Right lobe of liver (tissue), 6 donors: ENCODE data around the gene YIPF5. TPM values are rescaled to one million over a fixed set of nuclear protein-coding genes. Genes with fewer than 3 reads are reported as not detected.

ENCODE experiments used
- ATAC-seq, 4 donors: fragments of 200-7000 bp; cut with Tn5 transposase; one replicate each; pipeline ENCODE4 v1.9.1; 2020; ENCODE audit warnings: mild to moderate bottlenecking in 4 of 4, moderate library complexity in 4 of 4
- DNase-seq, 3 donors: peaks; one replicate each; pipeline ENCODE4 v3.0.0-alpha.2; 2020
- H3K27ac ChIP-seq, 3 donors: fragments of 200-600 bp; one replicate each; pipeline ENCODE4 v1.8.0; 2022
- H3K27me3 ChIP-seq, 2 donors: fragments of 200-600 bp; one replicate each; pipeline ENCODE4 v1.8.0; 2022
- H3K36me3 ChIP-seq, 4 donors: fragments of 200-600 bp; sonication (generic) in 1 of 4; one replicate each; pipeline versions ENCODE4 v1.5.1 to v1.8.0; 2017 to 2022; ENCODE audit warnings: control low read depth in 1 of 4
- H3K4me1 ChIP-seq, 4 donors: fragments of 200-600 bp; sonication (generic) in 1 of 4; one replicate each; pipeline versions ENCODE4 v1.5.1 to v1.8.0; 2017 to 2022; ENCODE audit warnings: control low read depth in 1 of 4
- H3K4me3 ChIP-seq, 3 donors: fragments of 200-600 bp; one replicate each; pipeline ENCODE4 v1.8.0; 2022
- H3K9me3 ChIP-seq, 4 donors: fragments of 200-600 bp; sonication (generic) in 1 of 4; one replicate each; pipeline versions ENCODE4 v1.5.1 to v1.8.0; 2017 to 2022; ENCODE audit warnings: control low read depth in 1 of 4
- CTCF ChIP-seq, 4 donors: fragments of 200-600 bp in 3 of 4; fragments of 450-650 bp in 1 of 4; IDR thresholded peaks; one replicate each; pipeline versions ENCODE4 v1.5.1 to v1.8.0; 2016 to 2022; ENCODE audit warnings: antibody characterized with exemption in 4 of 4, mild to moderate bottlenecking in 2 of 4
- POLR2A ChIP-seq: fragments of 450-650 bp; IDR thresholded peaks from one replicate; pipeline ENCODE4 v1.6.1; 2017; ENCODE audit warnings: antibody characterized with exemption, mild to moderate bottlenecking
- WGBS: methylation state at CpG from one replicate; pipeline ENCODE4 v1.1.6; 2018; ENCODE audit warnings: low coverage, low lambda C conversion rate; ENCODE audit not compliant: insufficient coverage; ENCODE audit errors: missing lambda C conversion rate; 5-methylcytosine and 5-hydroxymethylcytosine counted together
- intact Hi-C, 2 donors: fragments of 100-400 bp; cut with DNase I; formaldehyde crosslinking; loops; one replicate each; pipeline versions ENCODE4 v1.11.2 to v1.14.1; 2022
- total RNA-seq, 6 experiments: library from RNA; depleted of rRNA in 2 of 6; stranded (reverse); fragments of >200 nt in 2 of 6; fragmentation: NEBNext Ultra II Directional in 3 of 6; extraction: Animal tissue kit (Norgen Biotek cat#: 25700) in 3 of 6; gene quantifications; one replicate each; pipeline versions ENCODE4 v1.1.0 to v1.2.4, GENCODE V29; 2016 to 2023
- donor health status: DM: no; HTN: yes; CAD: no.
- donor health status: DM: no; HTN: no; CAD: no.
- donor health status: DM: no; HTN: no; CAD: no.
- donor health status: DM: no; HTN: yes; CAD: no.
- donor health status: DM: no; HTN: yes; CAD: no.

YIPF5 gene
- total RNA-seq, 6 experiments from 2014 or later: 21.6 to 28.1 (median 23.7) TPM

GRCh38 chr5:144139586-144139985, 30.9 kb downstream of the YIPF5 start:
- H3K27ac ChIP-seq: no peak overlapping the region
- 60% methylated on average over 5 of the region's 5 CpGs for WGBS
- no peak for DNase-seq
- H3K4me3 ChIP-seq: no peak overlapping the region
- intact Hi-C loops: no loop called here
- no peaks in the 10 kb centered on the region for H3K9me3 ChIP-seq
- H3K27me3 ChIP-seq: no peaks in the 10 kb centered on the region
- H3K4me1 ChIP-seq: no peaks in the 10 kb centered on the region
- H3K36me3 ChIP-seq: no peaks in the 10 kb centered on the region
- TF ChIP-seq POLR2A: no peak
- TF ChIP-seq CTCF (IDR thresholded peaks at IDR 0.05): no peak
- no peak for ATAC-seq

- WGBS: 36% methylated on average over 3 of the region's 3 CpGs
- H3K27ac ChIP-seq: no peak overlapping the region
- TF ChIP-seq CTCF (IDR thresholded peaks at IDR 0.05) (no peak), POLR2A (no peak)
- no peaks in the 10 kb centered on the region for H3K27me3 ChIP-seq
- intact Hi-C loops: no loop called here
- no peak for DNase-seq
- no peak overlapping the region for H3K4me3 ChIP-seq
- H3K4me1 ChIP-seq: no peaks in the 10 kb centered on the region
- H3K9me3 ChIP-seq: no peaks in the 10 kb centered on the region
- ATAC-seq: peak; percentile 24 to 82 (median 72)
- H3K36me3 ChIP-seq: no peaks in the 10 kb centered on the region
Observed at GRCh38 chr5:144135113-144135762, 35.2 kb downstream of the YIPF5 start.

- no peak for ATAC-seq
- no peaks in the 10 kb centered on the region for H3K4me1 ChIP-seq
- no peak overlapping the region for H3K4me3 ChIP-seq
- intact Hi-C loops: no loop called here
- 37% methylated on average over 2 of the region's 2 CpGs for WGBS
- H3K9me3 ChIP-seq: no peaks in the 10 kb centered on the region
- H3K27me3 ChIP-seq: no peaks in the 10 kb centered on the region
- TF ChIP-seq CTCF (IDR thresholded peaks at IDR 0.05) (no peak), POLR2A (no peak)
- no peak overlapping the region for H3K27ac ChIP-seq
- no peaks in the 10 kb centered on the region for H3K36me3 ChIP-seq
- no peak for DNase-seq
Observed at GRCh38 chr5:144134194-144134826, 36.1 kb downstream of the YIPF5 start.

GRCh38 chr5:144133050-144133633, 37.3 kb downstream of the YIPF5 start:
- 86% methylated on average over 4 of the region's 4 CpGs for WGBS
- no peaks in the 10 kb centered on the region for H3K4me1 ChIP-seq
- no peak for TF ChIP-seq POLR2A
- no peak for TF ChIP-seq CTCF (IDR thresholded peaks at IDR 0.05)
- no peak for DNase-seq
- H3K27ac ChIP-seq: no peak overlapping the region
- no peak for ATAC-seq
- no peaks in the 10 kb centered on the region for H3K9me3 ChIP-seq
- H3K27me3 ChIP-seq: no peaks in the 10 kb centered on the region
- intact Hi-C loops: no loop called here
- H3K4me3 ChIP-seq: no peak overlapping the region
- H3K36me3 ChIP-seq: no peaks in the 10 kb centered on the region
